ENCODE measurements around the gene PCARE. TPM values are rescaled to one million over a fixed set of nuclear protein-coding genes. Genes with fewer than 3 reads are reported as not detected.

Gene PCARE
- total RNA-seq, 2 donors from 2014 or later: not detected

GRCh38 chr2:29015701-29016470 is 58.4 kb downstream of the PCARE start:
- no peak overlapping the region for H3K4me3 ChIP-seq
- no peak for DNase-seq (ENCODE audit: low spot score)
- H3K9me3 ChIP-seq: no peaks in the 10 kb centered on the region
- H3K4me1 ChIP-seq (replicated peaks): no peaks in the 10 kb centered on the region
- WGBS: 77% methylated on average over 17 of the region's 17 CpGs
- TF ChIP-seq POLR2A (IDR thresholded peaks at IDR 0.05) (no peak), CTCF (IDR thresholded peaks at IDR 0.05) (no peak), POLR2AphosphoS5 (IDR thresholded peaks at IDR 0.05) (no peak)
- H3K27me3 ChIP-seq (replicated peaks; ENCODE audit: insufficient read depth): no peaks in the 10 kb centered on the region
- intact Hi-C loops (cut with DNase I): loop anchor here (10.0 kb wide), 1 partner anchor 99 kb away; the partner anchor contains the start of gene CLIP4
- H3K36me3 ChIP-seq: no peaks in the 10 kb centered on the region
- H3K27ac ChIP-seq: peak overlapping the region in 1 of 2 donors; percentile 15

- no peaks in the 10 kb centered on the region for H3K27me3 ChIP-seq (replicated peaks; ENCODE audit: insufficient read depth)
- H3K36me3 ChIP-seq: no peaks in the 10 kb centered on the region
- no peak for DNase-seq (ENCODE audit: low spot score)
- H3K4me1 ChIP-seq (replicated peaks): no peaks in the 10 kb centered on the region
- 72% methylated on average over 13 of the region's 13 CpGs for WGBS
- TF ChIP-seq CTCF (IDR thresholded peaks at IDR 0.05) (no peak), POLR2A (IDR thresholded peaks at IDR 0.05) (no peak), POLR2AphosphoS5 (IDR thresholded peaks at IDR 0.05) (no peak)
- intact Hi-C loops (cut with DNase I): loop anchor here (5.0 to 10.0 kb wide), 3 partner anchors 47 to 100 kb away; partner anchors contain the start of gene CLIP4
- H3K4me3 ChIP-seq: no peak overlapping the region
- H3K27ac ChIP-seq: peak overlapping the region in 1 of 2 donors; percentile 15
- no peaks in the 10 kb centered on the region for H3K9me3 ChIP-seq
Measured at GRCh38 chr2:29014811-29015421, 59.4 kb downstream of the PCARE start.

GRCh38 chr2:29014331-29014730 is 60.0 kb downstream of the PCARE start:
- WGBS: 91% methylated on average over 8 of the region's 8 CpGs
- intact Hi-C loops (cut with DNase I): loop anchor here (5.0 to 10.0 kb wide), 3 partner anchors 48 to 100 kb away; partner anchors contain the start of gene CLIP4
- H3K36me3 ChIP-seq: no peaks in the 10 kb centered on the region
- H3K27me3 ChIP-seq (replicated peaks; ENCODE audit: insufficient read depth): no peaks in the 10 kb centered on the region
- H3K4me3 ChIP-seq: no peak overlapping the region
- H3K27ac ChIP-seq: no peak overlapping the region
- no peaks in the 10 kb centered on the region for H3K4me1 ChIP-seq (replicated peaks)
- DNase-seq (ENCODE audit: low spot score): no peak
- TF ChIP-seq CTCF (IDR thresholded peaks at IDR 0.05) (no peak), POLR2A (IDR thresholded peaks at IDR 0.05) (no peak), POLR2AphosphoS5 (IDR thresholded peaks at IDR 0.05) (no peak)
- no peaks in the 10 kb centered on the region for H3K9me3 ChIP-seq

- no peak overlapping the region for H3K27ac ChIP-seq
- DNase-seq (ENCODE audit: low spot score): no peak
- TF ChIP-seq CTCF (IDR thresholded peaks at IDR 0.05) (peak in 1 of 4 experiments; percentile 10), POLR2A (IDR thresholded peaks at IDR 0.05) (no peak)
- intact Hi-C loops (cut with DNase I): loop anchor here (5.0 to 10.0 kb wide), 3 partner anchors 49 to 102 kb away; partner anchors contain the start of gene CLIP4
- no peaks in the 10 kb centered on the region for H3K9me3 ChIP-seq
- H3K27me3 ChIP-seq (replicated peaks; ENCODE audit: insufficient read depth): no peaks in the 10 kb centered on the region
- no peak overlapping the region for H3K4me3 ChIP-seq
- WGBS: 74% methylated on average over 11 of the region's 11 CpGs
- no peaks in the 10 kb centered on the region for H3K36me3 ChIP-seq
- no peaks in the 10 kb centered on the region for H3K4me1 ChIP-seq (replicated peaks)
Measured at GRCh38 chr2:29013057-29013780, 61.1 kb downstream of the PCARE start.

All from prostate gland (tissue), 2 donors.